HCT116 (cell line): Measurements from ENCODE around the gene DDX54.

Experiments
- EZH2phosphoT487 ChIP-seq: fragments of 200-600 bp; IDR thresholded peaks from 2 replicates; pipeline ENCODE4 v1.6.1; 2018; ENCODE audit warnings: antibody characterized with exemption, borderline replicate concordance
- POLR2A ChIP-seq: IDR thresholded peaks from 2 replicates; pipeline ENCODE4 v1.7.0; 2011; ENCODE audit warnings: borderline replicate concordance; ENCODE audit not compliant: insufficient read depth, insufficient read length; ENCODE audit errors: extremely low read depth
- POLR2AphosphoS5 ChIP-seq: IDR thresholded peaks from 2 replicates; pipeline ENCODE4 v1.6.1; 2011; ENCODE audit warnings: mild to moderate bottlenecking, low read depth, low read length, moderate library complexity
- TF ChIP-seq, protein P1 (sequence below), 3 experiments: fragments of 200-600 bp in 1 of 3; sonication (generic) in 1 of 3; IDR thresholded peaks in 2 of 3; conservative IDR thresholded peaks in 1 of 3; 2 replicates each; pipeline ENCODE4 v1.5.1; 2012 to 2017; ENCODE audit warnings: low read depth in 2 of 3, low read length in 2 of 3, antibody characterized with exemption in 1 of 3, borderline replicate concordance in 1 of 3, control low read depth in 1 of 3, mild to moderate bottlenecking in 1 of 3, mixed read lengths in 1 of 3, mixed run types in 1 of 3, moderate library complexity in 1 of 3; ENCODE audit not compliant: insufficient read depth in 1 of 3

- TF ChIP-seq, protein P1, sequence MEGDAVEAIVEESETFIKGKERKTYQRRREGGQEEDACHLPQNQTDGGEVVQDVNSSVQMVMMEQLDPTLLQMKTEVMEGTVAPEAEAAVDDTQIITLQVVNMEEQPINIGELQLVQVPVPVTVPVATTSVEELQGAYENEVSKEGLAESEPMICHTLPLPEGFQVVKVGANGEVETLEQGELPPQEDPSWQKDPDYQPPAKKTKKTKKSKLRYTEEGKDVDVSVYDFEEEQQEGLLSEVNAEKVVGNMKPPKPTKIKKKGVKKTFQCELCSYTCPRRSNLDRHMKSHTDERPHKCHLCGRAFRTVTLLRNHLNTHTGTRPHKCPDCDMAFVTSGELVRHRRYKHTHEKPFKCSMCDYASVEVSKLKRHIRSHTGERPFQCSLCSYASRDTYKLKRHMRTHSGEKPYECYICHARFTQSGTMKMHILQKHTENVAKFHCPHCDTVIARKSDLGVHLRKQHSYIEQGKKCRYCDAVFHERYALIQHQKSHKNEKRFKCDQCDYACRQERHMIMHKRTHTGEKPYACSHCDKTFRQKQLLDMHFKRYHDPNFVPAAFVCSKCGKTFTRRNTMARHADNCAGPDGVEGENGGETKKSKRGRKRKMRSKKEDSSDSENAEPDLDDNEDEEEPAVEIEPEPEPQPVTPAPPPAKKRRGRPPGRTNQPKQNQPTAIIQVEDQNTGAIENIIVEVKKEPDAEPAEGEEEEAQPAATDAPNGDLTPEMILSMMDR (IDR thresholded peaks at IDR 0.05 in 2 of 3, conservative IDR thresholded peaks at IDR 0.05 in 1 of 3; ENCODE audit: borderline replicate concordance in 1 of 3, insufficient read depth in 1 of 3, low read depth in 2 of 3, low read length in 2 of 3): no peak
- TF ChIP-seq EZH2phosphoT487 (no peak), POLR2A (no peak), POLR2AphosphoS5 (no peak)
Measured at GRCh38 chr12:113227686-113228391, 42.6 kb upstream of the DDX54 start.
